Measurements from ENCODE around the gene CELF2. TPM values are rescaled to one million over a fixed set of nuclear protein-coding genes. Genes with fewer than 3 reads are reported as not detected.

CELF2 gene
- total RNA-seq, 1 donor from 2014 or later, result 3.8 TPM

DNA sequence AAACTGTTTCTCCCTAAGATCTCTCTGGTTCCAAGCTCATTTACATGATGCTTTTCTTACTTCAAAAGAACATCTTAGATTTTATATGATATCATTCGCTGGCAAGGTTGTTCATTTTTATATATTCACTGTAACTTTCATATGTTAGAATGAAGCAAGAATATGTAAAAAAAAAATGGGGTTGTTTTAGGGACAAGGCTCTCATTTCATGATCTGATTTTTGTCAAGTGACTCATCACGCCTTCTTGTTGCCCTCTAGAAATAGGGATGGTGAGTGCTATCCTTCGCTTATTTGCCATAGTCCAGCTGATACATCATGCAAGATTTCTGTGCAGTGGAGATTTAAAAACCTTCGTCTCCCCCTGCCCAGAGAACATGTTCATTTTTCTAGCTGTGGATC lies 14.0 kb upstream of the CELF2 start:
- Mint-ChIP-seq H3K27ac (no peak overlapping the region), H3K27me3 (peaks cover 76% of the 10 kb centered on the region), H3K4me3 (ENCODE audit: low read depth) (no peak overlapping the region), H3K36me3 (ENCODE audit: insufficient read depth) (no peaks in the 10 kb centered on the region), H3K9me3 (ENCODE audit: low read depth) (no peaks in the 10 kb centered on the region), H3K4me1 (ENCODE audit: low read depth) (peaks cover 19% of the 10 kb centered on the region)
- DNase-seq (ENCODE audit: low spot score, unreplicated experiment), result no peak
- TF ChIP-seq, protein P1, sequence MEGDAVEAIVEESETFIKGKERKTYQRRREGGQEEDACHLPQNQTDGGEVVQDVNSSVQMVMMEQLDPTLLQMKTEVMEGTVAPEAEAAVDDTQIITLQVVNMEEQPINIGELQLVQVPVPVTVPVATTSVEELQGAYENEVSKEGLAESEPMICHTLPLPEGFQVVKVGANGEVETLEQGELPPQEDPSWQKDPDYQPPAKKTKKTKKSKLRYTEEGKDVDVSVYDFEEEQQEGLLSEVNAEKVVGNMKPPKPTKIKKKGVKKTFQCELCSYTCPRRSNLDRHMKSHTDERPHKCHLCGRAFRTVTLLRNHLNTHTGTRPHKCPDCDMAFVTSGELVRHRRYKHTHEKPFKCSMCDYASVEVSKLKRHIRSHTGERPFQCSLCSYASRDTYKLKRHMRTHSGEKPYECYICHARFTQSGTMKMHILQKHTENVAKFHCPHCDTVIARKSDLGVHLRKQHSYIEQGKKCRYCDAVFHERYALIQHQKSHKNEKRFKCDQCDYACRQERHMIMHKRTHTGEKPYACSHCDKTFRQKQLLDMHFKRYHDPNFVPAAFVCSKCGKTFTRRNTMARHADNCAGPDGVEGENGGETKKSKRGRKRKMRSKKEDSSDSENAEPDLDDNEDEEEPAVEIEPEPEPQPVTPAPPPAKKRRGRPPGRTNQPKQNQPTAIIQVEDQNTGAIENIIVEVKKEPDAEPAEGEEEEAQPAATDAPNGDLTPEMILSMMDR (IDR thresholded peaks at IDR 0.05; ENCODE audit: unreplicated experiment), result no peak

DNA sequence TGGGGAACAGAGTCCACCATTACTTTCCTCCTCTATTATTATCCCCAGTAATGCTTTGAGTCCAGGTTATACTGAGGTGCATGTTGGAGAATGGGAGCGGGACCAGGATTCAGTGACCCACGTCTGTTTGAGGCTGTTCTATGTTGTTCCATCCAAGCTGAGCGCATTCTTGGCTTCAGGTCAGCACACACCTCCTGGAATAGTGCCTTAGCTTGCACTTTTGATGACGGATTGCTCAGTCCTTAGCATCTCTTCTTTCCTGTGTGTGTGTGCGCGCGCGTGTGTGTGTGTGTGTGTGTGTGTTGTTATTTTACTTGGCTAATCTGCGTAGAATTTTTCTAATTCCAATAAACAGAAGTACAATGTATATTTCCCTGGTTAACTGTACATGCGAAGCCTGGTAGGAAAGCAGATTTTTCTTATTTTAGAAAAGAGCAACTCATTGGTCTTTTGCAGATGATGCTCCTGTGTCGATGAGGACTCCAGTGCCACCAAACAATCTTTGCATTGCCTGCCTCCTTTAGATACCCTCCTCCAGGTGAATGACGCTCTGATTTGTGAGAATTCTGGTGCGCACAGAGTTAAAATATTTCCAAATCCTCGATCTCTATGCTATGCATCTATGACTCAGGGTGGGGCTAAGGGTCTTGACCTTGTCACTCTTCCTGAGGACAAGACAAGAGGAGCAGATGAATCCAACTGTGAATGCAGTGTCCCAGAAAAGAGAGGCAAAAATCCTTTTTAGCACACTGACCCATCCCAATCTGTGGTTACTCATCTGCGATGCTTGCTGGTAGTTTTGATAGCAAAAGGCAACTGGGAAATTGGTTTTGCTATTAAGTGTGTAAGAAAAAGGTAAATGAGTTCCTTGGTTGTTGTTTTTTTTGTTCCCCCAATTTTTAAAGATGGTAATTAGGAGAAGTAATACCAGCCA lies 13.3 kb upstream of the CELF2 start:
- peaks cover 77% of the 10 kb centered on the region for H3K27me3 Mint-ChIP-seq
- H3K36me3 Mint-ChIP-seq (ENCODE audit: insufficient read depth), result no peaks in the 10 kb centered on the region
- peak overlapping the region; percentile 54 for H3K27ac Mint-ChIP-seq
- no peak for DNase-seq (ENCODE audit: low spot score, unreplicated experiment)
- H3K4me1 Mint-ChIP-seq (ENCODE audit: low read depth), result peaks cover 19% of the 10 kb centered on the region
- TF ChIP-seq, protein P1 (IDR thresholded peaks at IDR 0.05; ENCODE audit: unreplicated experiment), result no peak
- no peaks in the 10 kb centered on the region for H3K9me3 Mint-ChIP-seq (ENCODE audit: low read depth)
- H3K4me3 Mint-ChIP-seq (ENCODE audit: low read depth), result no peak overlapping the region

DNA sequence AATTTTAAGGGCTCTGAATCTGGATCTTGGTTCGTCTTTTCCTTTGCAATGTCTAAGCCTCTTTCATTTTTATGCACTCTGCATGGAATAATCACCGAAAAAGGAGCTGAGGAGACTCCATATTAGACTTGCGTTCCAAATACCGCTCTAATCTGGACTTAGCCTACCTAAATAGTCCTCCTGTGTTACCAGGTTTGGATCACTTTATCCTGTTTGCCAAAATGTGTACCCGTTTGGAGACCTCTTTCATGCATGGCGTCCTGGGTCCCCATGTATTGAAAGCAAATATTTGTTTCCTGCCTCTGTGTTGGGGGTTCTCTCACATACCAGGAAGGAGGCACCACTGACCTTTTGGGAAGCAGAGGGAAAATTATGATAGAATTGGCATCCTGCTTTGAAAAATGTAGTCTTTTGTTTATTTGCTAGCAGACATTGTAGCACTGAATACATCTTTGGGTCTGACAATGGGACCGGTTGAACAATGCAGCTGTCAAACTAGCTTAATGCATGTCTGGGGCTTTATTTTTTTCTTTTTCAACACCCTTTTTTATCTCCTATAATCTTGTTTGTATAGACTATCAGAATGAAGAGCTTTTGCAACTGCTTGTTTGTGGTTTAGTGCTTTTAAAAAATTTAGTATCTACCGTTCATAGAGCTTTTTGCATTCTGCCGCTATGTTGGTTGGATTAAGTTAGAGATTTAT lies 11.8 kb upstream of the CELF2 start:
- TF ChIP-seq, protein P1 (IDR thresholded peaks at IDR 0.05; ENCODE audit: unreplicated experiment), result no peak
- H3K4me1 Mint-ChIP-seq (ENCODE audit: low read depth), result peaks cover 14% of the 10 kb centered on the region
- no peak overlapping the region for H3K27ac Mint-ChIP-seq
- H3K36me3 Mint-ChIP-seq (ENCODE audit: insufficient read depth), result no peaks in the 10 kb centered on the region
- H3K27me3 Mint-ChIP-seq, result peaks cover 80% of the 10 kb centered on the region
- H3K9me3 Mint-ChIP-seq (ENCODE audit: low read depth), result no peaks in the 10 kb centered on the region
- no peak for DNase-seq (ENCODE audit: low spot score, unreplicated experiment)
- H3K4me3 Mint-ChIP-seq (ENCODE audit: low read depth), result no peak overlapping the region

DNA sequence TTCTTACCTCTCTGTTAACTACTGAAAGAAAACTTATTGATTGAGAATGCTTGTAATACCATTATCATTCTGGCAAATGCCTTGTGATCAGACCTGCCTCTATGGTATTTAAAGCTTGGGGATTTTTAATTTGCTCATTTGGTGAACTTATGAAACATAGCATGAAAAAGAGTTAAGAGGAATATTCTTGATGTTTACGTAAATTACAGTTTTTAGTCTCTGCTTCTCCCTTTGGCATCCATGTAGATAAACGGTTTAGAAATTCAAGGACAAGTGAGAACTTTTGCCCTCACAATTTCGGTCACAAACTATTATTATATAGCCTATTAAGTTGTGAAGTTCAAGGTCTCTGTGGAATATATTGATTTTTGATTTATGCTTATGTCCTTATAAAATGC lies 11.2 kb upstream of the CELF2 start:
- Mint-ChIP-seq H3K9me3 (ENCODE audit: low read depth) (no peaks in the 10 kb centered on the region), H3K4me3 (ENCODE audit: low read depth) (no peak overlapping the region), H3K36me3 (ENCODE audit: insufficient read depth) (no peaks in the 10 kb centered on the region), H3K27me3 (peaks cover 81% of the 10 kb centered on the region), H3K27ac (no peak overlapping the region), H3K4me1 (ENCODE audit: low read depth) (peaks cover 14% of the 10 kb centered on the region)
- DNase-seq (ENCODE audit: low spot score, unreplicated experiment), result no peak
- TF ChIP-seq, protein P1 (IDR thresholded peaks at IDR 0.05; ENCODE audit: unreplicated experiment), result no peak

DNA sequence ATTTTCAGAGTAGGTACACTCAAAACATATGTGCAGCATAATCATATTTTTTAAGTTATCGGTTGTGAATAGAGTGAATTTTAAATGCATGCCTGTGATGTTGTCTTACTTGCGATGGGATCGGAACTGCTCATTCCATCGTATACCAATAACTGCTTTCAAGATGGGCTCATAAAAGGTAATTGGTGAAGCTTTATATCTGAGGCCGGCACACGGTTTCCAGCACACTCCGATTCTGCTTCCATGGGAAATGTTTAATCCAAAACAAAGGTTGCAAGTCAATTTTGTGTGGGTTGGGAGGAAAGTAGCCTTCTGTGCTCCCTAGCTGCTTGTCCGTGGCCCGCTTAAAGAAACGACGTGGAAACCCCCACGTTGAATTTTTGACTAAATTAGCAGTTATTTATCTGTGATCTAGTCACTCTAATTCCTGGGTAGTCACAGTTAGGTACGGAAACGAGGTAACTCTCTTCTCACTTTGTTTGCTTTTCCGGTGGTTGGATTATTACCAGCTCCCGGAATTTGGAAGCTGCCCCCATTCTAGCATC lies 10.1 kb upstream of the CELF2 start:
- H3K27me3 Mint-ChIP-seq, result peaks cover 82% of the 10 kb centered on the region
- no peaks in the 10 kb centered on the region for H3K36me3 Mint-ChIP-seq (ENCODE audit: insufficient read depth)
- H3K4me3 Mint-ChIP-seq (ENCODE audit: low read depth), result no peak overlapping the region
- no peaks in the 10 kb centered on the region for H3K9me3 Mint-ChIP-seq (ENCODE audit: low read depth)
- TF ChIP-seq, protein P1 (IDR thresholded peaks at IDR 0.05; ENCODE audit: unreplicated experiment), result no peak
- H3K4me1 Mint-ChIP-seq (ENCODE audit: low read depth), result peaks cover 14% of the 10 kb centered on the region
- H3K27ac Mint-ChIP-seq, result no peak overlapping the region
- DNase-seq (ENCODE audit: low spot score, unreplicated experiment), result no peak
